Tibial nerve (tissue), 3 donors: ENCODE measurements around the gene CDH20.

Experiments
- CTCF ChIP-seq, 5 experiments: fragments of 200-600 bp in 3 of 5; fragments of 450-650 bp in 2 of 5; sonication (generic) in 3 of 5; IDR thresholded peaks; one replicate each; pipeline ENCODE4 v1.5.1; 2016 to 2019; ENCODE audit warnings: antibody characterized with exemption in 5 of 5, mild to moderate bottlenecking in 3 of 5, moderate library complexity in 2 of 5
- POLR2A ChIP-seq, 2 donors: fragments of 450-650 bp; IDR thresholded peaks; one replicate each; pipeline ENCODE4 v1.6.1; 2017; ENCODE audit warnings: antibody characterized with exemption in 2 of 2, mild to moderate bottlenecking in 2 of 2, moderate library complexity in 2 of 2

GRCh38 chr18:61572871-61573270 lies 239.6 kb downstream of the CDH20 start:
- no peak for TF ChIP-seq POLR2A (IDR thresholded peaks at IDR 0.05)
- TF ChIP-seq CTCF (IDR thresholded peaks at IDR 0.05) = no peak
